ENCODE results near the gene ADISSP. TPM values are rescaled to one million over a fixed set of nuclear protein-coding genes. Genes with fewer than 3 reads are reported as not detected.
A peak's percentile ranks its signal among the peaks of the same experiment; 100 is the strongest.

Gene ADISSP
- total and polyA plus RNA-seq, 7 experiments from 2014 or later: 14.0 to 27.4 (median 20.7) TPM

- intact Hi-C loops (cut with micrococcal nuclease): no loop called here
- POLR2A ChIA-PET: no interaction called here
Observed at GRCh38 chr20:3706774-3707507, 60.6 kb downstream of the ADISSP start.

GRCh38 chr20:3705970-3706739 lies 61.4 kb downstream of the ADISSP start:
- DNase-seq (no peak), ATAC-seq (no peak)
- Histone ChIP-seq H3K36me3 (ENCODE audit: control insufficient read depth in 2 of 3, insufficient read depth in 3 of 3, low read length in 3 of 3) (no peaks in the 10 kb centered on the region), H3K4me3 (ENCODE audit: low read length) (no peak overlapping the region), H3K4me1 (ENCODE audit: control insufficient read depth in 2 of 2, insufficient read depth in 2 of 2, low read length in 2 of 2) (no peaks in the 10 kb centered on the region), H3K27me3 (ENCODE audit: control insufficient read depth in 2 of 2, insufficient read depth in 2 of 2, low read length in 2 of 2) (no peaks in the 10 kb centered on the region), H3K9me3 (ENCODE audit: control insufficient read depth in 2 of 3, low read length in 3 of 3) (no peaks in the 10 kb centered on the region), H3K27ac (ENCODE audit: low read depth, low read length) (no peak overlapping the region)
- H3K9me3 Mint-ChIP-seq: no peaks in the 10 kb centered on the region
- POLR2A ChIA-PET: no interaction called here
- intact Hi-C loops (cut with micrococcal nuclease): no loop called here
- no peak overlapping the region for H3K4me3 Mint-ChIP-seq
- CTCF ChIA-PET: no interaction called here
- no peaks in the 10 kb centered on the region for H3K36me3 Mint-ChIP-seq
- H3K27ac Mint-ChIP-seq: no peak overlapping the region
- H3K4me1 Mint-ChIP-seq: peaks cover 0 to under 1% (median 0%) of the 10 kb centered on the region in 7 donors
- H3K27me3 Mint-ChIP-seq: peaks cover under 1 to 6% (median under 1%) of the 10 kb centered on the region in 5 donors

More at GRCh38 chr20:3706774-3707507, 60.6 kb downstream of the ADISSP start:
- H3K4me1 Mint-ChIP-seq: peaks cover 0 to 3% (median 0%) of the 10 kb centered on the region in 7 donors
- no peaks in the 10 kb centered on the region for H3K9me3 Mint-ChIP-seq
- no peaks in the 10 kb centered on the region for H3K9me3 ChIP-seq (ENCODE audit: control insufficient read depth in 2 of 3, low read length in 3 of 3)
- H3K36me3 Mint-ChIP-seq: no peaks in the 10 kb centered on the region
- CTCF ChIA-PET: interaction anchor here (0.6 kb wide), 1 partner anchor 374 kb away, joined by 3 read pairs; no protein-coding TSS in a partner anchor
- no peak overlapping the region for H3K4me3 ChIP-seq (ENCODE audit: low read length)
- no peaks in the 10 kb centered on the region for H3K36me3 ChIP-seq (ENCODE audit: control insufficient read depth in 2 of 3, insufficient read depth in 3 of 3, low read length in 3 of 3)
- ATAC-seq: no peak
- no peak overlapping the region for H3K27ac ChIP-seq (ENCODE audit: low read depth, low read length)
- no peaks in the 10 kb centered on the region for H3K4me1 ChIP-seq (ENCODE audit: control insufficient read depth in 2 of 2, insufficient read depth in 2 of 2, low read length in 2 of 2)
- H3K27me3 Mint-ChIP-seq: peaks cover 6 to 8% (median 7%) of the 10 kb centered on the region in 5 donors
- H3K4me3 Mint-ChIP-seq: no peak overlapping the region
- no peak for DNase-seq
- peak overlapping the region in 1 of 9 donors; percentile 62 for H3K27ac Mint-ChIP-seq
- H3K27me3 ChIP-seq (ENCODE audit: control insufficient read depth in 2 of 2, insufficient read depth in 2 of 2, low read length in 2 of 2): no peaks in the 10 kb centered on the region

GRCh38 chr20:3705491-3705969 lies 62.0 kb downstream of the ADISSP start:
- Histone ChIP-seq H3K27me3 (ENCODE audit: control insufficient read depth in 2 of 2, insufficient read depth in 2 of 2, low read length in 2 of 2) (no peaks in the 10 kb centered on the region), H3K4me3 (ENCODE audit: low read length) (no peak overlapping the region), H3K36me3 (ENCODE audit: control insufficient read depth in 2 of 3, insufficient read depth in 3 of 3, low read length in 3 of 3) (no peaks in the 10 kb centered on the region), H3K9me3 (ENCODE audit: control insufficient read depth in 2 of 3, low read length in 3 of 3) (no peaks in the 10 kb centered on the region), H3K4me1 (ENCODE audit: control insufficient read depth in 2 of 2, insufficient read depth in 2 of 2, low read length in 2 of 2) (no peaks in the 10 kb centered on the region), H3K27ac (ENCODE audit: low read depth, low read length) (no peak overlapping the region)
- H3K27me3 Mint-ChIP-seq: peaks cover 0 to 6% (median 0%) of the 10 kb centered on the region in 5 donors
- POLR2A ChIA-PET: no interaction called here
- H3K4me3 Mint-ChIP-seq: no peak overlapping the region
- H3K36me3 Mint-ChIP-seq: no peaks in the 10 kb centered on the region
- intact Hi-C loops (cut with micrococcal nuclease): no loop called here
- no peaks in the 10 kb centered on the region for H3K4me1 Mint-ChIP-seq
- no peaks in the 10 kb centered on the region for H3K9me3 Mint-ChIP-seq
- no peak for ATAC-seq
- CTCF ChIA-PET: no interaction called here
- no peak overlapping the region for H3K27ac Mint-ChIP-seq
- DNase-seq: no peak

GRCh38 chr20:3704087-3704486 lies 63.5 kb downstream of the ADISSP start:
- POLR2A ChIA-PET: no interaction called here
- intact Hi-C loops (cut with micrococcal nuclease): no loop called here

More at GRCh38 chr20:3704087-3704486, 63.5 kb downstream of the ADISSP start:
- Mint-ChIP-seq H3K27ac (no peak overlapping the region), H3K9me3 (no peaks in the 10 kb centered on the region), H3K4me3 (no peak overlapping the region), H3K27me3 (peaks cover 0 to 6% (median 0%) of the 10 kb centered on the region in 5 donors), H3K4me1 (no peaks in the 10 kb centered on the region), H3K36me3 (no peaks in the 10 kb centered on the region)
- H3K27ac ChIP-seq (ENCODE audit: low read depth, low read length): no peak overlapping the region
- no peak for ATAC-seq
- no peak for DNase-seq
- H3K4me3 ChIP-seq (ENCODE audit: low read length): no peak overlapping the region
- no peaks in the 10 kb centered on the region for H3K4me1 ChIP-seq (ENCODE audit: control insufficient read depth in 2 of 2, insufficient read depth in 2 of 2, low read length in 2 of 2)
- CTCF ChIA-PET: interaction anchor here (0.9 kb wide), 1 partner anchor 27 kb away, joined by 3 read pairs; no protein-coding TSS in a partner anchor
- no peaks in the 10 kb centered on the region for H3K36me3 ChIP-seq (ENCODE audit: control insufficient read depth in 2 of 3, insufficient read depth in 3 of 3, low read length in 3 of 3)
- no peaks in the 10 kb centered on the region for H3K9me3 ChIP-seq (ENCODE audit: control insufficient read depth in 2 of 3, low read length in 3 of 3)
- H3K27me3 ChIP-seq (ENCODE audit: control insufficient read depth in 2 of 2, insufficient read depth in 2 of 2, low read length in 2 of 2): no peaks in the 10 kb centered on the region

Other genes with a start within 250 kb of the ADISSP start
- gene GFRA4, start 104.4 kb downstream of the ADISSP start, total RNA-seq: not detected
- not detected for gene GFRA4, start 104.4 kb downstream of the ADISSP start, polyA plus RNA-seq
- gene ADAM33, start 85.7 kb downstream of the ADISSP start, total RNA-seq: under 1 TPM in 1 of 5 experiments, not detected in 4; 0.20 TPM
- not detected for gene ADAM33, start 85.7 kb downstream of the ADISSP start, polyA plus RNA-seq
- 1 to 10 TPM in 2 of 5 experiments, under 1 TPM in 2, not detected in 1; 0.34 to 2.1 (median 1.1) TPM for gene SIGLEC1, start 55.2 kb downstream of the ADISSP start, total RNA-seq
- gene SIGLEC1, start 55.2 kb downstream of the ADISSP start, polyA plus RNA-seq: not detected
- not detected for gene HSPA12B, start 35.1 kb downstream of the ADISSP start, total RNA-seq
- under 1 TPM; 0.09 to 0.20 TPM for gene HSPA12B, start 35.1 kb downstream of the ADISSP start, polyA plus RNA-seq
- gene SPEF1, start 13.7 kb upstream of the ADISSP start, total RNA-seq: under 1 TPM in 3 of 5 experiments, not detected in 2; 0.24 to 0.32 (median 0.29) TPM
- not detected for gene SPEF1, start 13.7 kb upstream of the ADISSP start, polyA plus RNA-seq
- gene CENPB, start 19.0 kb upstream of the ADISSP start, total RNA-seq: 10 to 100 TPM; 35.3 to 73.6 (median 50.0) TPM
- 1 to 10 TPM; 1.3 to 1.8 TPM for gene CENPB, start 19.0 kb upstream of the ADISSP start, polyA plus RNA-seq
- 100 to 1,000 TPM; 166 to 392 (median 281) TPM for gene CDC25B, start 28.6 kb upstream of the ADISSP start, total RNA-seq
- 10 to 100 TPM; 37.0 to 45.7 TPM for gene CDC25B, start 28.6 kb upstream of the ADISSP start, polyA plus RNA-seq
- gene AP5S1, start 52.8 kb upstream of the ADISSP start, total RNA-seq: 10 to 100 TPM in 4 of 5 experiments, 1 to 10 TPM in 1; 7.9 to 14.0 (median 10.8) TPM
- 10 to 100 TPM; 19.8 to 25.9 TPM for gene AP5S1, start 52.8 kb upstream of the ADISSP start, polyA plus RNA-seq
- gene MAVS, start 79.1 kb upstream of the ADISSP start, total RNA-seq: 10 to 100 TPM; 23.3 to 49.9 (median 41.5) TPM
- 10 to 100 TPM in 1 of 2 donors, 1 to 10 TPM in 1; 3.5 to 10.1 TPM for gene MAVS, start 79.1 kb upstream of the ADISSP start, polyA plus RNA-seq
- gene PANK2, start 121.6 kb upstream of the ADISSP start, total RNA-seq: 10 to 100 TPM; 42.4 to 69.7 (median 59.1) TPM
- gene PANK2, start 121.6 kb upstream of the ADISSP start, polyA plus RNA-seq: 10 to 100 TPM; 39.0 to 46.9 TPM
- gene RNF24, start 247.8 kb upstream of the ADISSP start, total RNA-seq: 10 to 100 TPM in 4 of 5 experiments, 1 to 10 TPM in 1; 6.8 to 22.5 (median 19.4) TPM
- 10 to 100 TPM in 1 of 2 donors, 1 to 10 TPM in 1; 9.1 to 12.2 TPM for gene RNF24, start 247.8 kb upstream of the ADISSP start, polyA plus RNA-seq